Panc1 (cell line): Measurements from ENCODE around the gene GRIN2A.

ENCODE experiments used
- POLR2AphosphoS5 ChIP-seq: IDR thresholded peaks from 2 replicates; pipeline ENCODE4 v1.6.1; 2012; ENCODE audit warnings: mild to moderate bottlenecking, low read depth, low read length, moderate library complexity
- SIN3A ChIP-seq: IDR thresholded peaks from 2 replicates; pipeline ENCODE4 v1.6.1; 2012; ENCODE audit warnings: low read depth, mild to moderate bottlenecking, low read length, moderate library complexity, borderline replicate concordance; ENCODE audit not compliant: insufficient read depth
- TCF7L2 ChIP-seq: IDR thresholded peaks from 2 replicates; pipeline ENCODE4 v1.6.1; 2011; ENCODE audit warnings: mild to moderate bottlenecking, low read depth, low read length, inconsistent platforms
- TF ChIP-seq, protein P1 (sequence below): fragments of 450-650 bp; IDR thresholded peaks from 2 replicates; pipeline ENCODE4 v1.5.1; 2017; ENCODE audit warnings: mild to moderate bottlenecking
- TF ChIP-seq, protein P2 (sequence below), 2 experiments: IDR thresholded peaks; 2 replicates each; pipeline ENCODE4 v1.6.1; 2011 to 2012; ENCODE audit warnings: low read depth in 2 of 2, control low read depth in 1 of 2, low read length in 1 of 2, mild to moderate bottlenecking in 1 of 2, moderate library complexity in 1 of 2; ENCODE audit not compliant: insufficient read depth in 1 of 2

DNA sequence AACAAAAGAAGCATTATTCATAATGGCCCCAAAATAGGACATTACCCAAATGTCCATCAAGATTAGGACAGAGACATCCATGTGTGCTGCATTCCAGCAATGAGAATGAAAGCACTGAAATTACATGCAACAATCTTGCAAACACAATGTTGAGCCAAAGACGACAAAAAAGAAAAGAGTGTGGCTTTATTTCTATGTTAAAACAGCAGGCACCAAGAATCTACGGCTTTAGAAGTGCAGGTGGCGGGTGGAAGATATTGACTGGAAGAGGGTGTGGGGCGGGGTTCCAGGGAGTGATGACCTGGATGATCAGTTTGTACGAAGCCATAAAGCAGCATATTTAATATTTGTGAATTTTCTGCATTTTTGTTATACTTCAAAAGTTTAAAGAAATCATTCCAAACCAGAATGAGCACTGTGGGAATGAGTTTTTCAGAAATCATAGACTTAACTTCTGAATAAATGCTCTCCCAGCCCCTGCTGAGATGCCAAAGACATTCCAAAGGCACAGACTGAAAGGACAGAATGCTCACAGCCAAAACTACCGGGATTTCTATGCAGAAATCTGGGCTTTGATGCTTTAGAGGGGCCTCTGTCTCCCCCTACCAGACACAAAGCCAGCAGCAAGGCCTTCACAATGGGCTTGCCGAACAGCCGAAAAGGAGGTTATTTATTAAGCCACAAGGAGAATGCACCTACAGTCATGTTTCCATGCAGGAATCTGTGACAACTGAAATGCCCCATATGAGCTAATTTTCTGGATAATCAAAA lies 361.6 kb downstream of the GRIN2A start:
- TF ChIP-seq, protein P1, sequence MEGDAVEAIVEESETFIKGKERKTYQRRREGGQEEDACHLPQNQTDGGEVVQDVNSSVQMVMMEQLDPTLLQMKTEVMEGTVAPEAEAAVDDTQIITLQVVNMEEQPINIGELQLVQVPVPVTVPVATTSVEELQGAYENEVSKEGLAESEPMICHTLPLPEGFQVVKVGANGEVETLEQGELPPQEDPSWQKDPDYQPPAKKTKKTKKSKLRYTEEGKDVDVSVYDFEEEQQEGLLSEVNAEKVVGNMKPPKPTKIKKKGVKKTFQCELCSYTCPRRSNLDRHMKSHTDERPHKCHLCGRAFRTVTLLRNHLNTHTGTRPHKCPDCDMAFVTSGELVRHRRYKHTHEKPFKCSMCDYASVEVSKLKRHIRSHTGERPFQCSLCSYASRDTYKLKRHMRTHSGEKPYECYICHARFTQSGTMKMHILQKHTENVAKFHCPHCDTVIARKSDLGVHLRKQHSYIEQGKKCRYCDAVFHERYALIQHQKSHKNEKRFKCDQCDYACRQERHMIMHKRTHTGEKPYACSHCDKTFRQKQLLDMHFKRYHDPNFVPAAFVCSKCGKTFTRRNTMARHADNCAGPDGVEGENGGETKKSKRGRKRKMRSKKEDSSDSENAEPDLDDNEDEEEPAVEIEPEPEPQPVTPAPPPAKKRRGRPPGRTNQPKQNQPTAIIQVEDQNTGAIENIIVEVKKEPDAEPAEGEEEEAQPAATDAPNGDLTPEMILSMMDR: no peak
- TF ChIP-seq POLR2AphosphoS5: no peak
- no peak for TF ChIP-seq SIN3A
- TF ChIP-seq, protein P2, sequence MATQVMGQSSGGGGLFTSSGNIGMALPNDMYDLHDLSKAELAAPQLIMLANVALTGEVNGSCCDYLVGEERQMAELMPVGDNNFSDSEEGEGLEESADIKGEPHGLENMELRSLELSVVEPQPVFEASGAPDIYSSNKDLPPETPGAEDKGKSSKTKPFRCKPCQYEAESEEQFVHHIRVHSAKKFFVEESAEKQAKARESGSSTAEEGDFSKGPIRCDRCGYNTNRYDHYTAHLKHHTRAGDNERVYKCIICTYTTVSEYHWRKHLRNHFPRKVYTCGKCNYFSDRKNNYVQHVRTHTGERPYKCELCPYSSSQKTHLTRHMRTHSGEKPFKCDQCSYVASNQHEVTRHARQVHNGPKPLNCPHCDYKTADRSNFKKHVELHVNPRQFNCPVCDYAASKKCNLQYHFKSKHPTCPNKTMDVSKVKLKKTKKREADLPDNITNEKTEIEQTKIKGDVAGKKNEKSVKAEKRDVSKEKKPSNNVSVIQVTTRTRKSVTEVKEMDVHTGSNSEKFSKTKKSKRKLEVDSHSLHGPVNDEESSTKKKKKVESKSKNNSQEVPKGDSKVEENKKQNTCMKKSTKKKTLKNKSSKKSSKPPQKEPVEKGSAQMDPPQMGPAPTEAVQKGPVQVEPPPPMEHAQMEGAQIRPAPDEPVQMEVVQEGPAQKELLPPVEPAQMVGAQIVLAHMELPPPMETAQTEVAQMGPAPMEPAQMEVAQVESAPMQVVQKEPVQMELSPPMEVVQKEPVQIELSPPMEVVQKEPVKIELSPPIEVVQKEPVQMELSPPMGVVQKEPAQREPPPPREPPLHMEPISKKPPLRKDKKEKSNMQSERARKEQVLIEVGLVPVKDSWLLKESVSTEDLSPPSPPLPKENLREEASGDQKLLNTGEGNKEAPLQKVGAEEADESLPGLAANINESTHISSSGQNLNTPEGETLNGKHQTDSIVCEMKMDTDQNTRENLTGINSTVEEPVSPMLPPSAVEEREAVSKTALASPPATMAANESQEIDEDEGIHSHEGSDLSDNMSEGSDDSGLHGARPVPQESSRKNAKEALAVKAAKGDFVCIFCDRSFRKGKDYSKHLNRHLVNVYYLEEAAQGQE (IDR thresholded peaks at IDR 0.05; ENCODE audit: insufficient read depth in 1 of 2, low read depth in 2 of 2, low read length in 1 of 2): no peak
- TF ChIP-seq TCF7L2: no peak
